GM12872 (cell line): ENCODE results near the gene RANGRF.

Experiments
- CTCF ChIP-seq: IDR thresholded peaks from 3 replicates; pipeline ENCODE4 v1.5.1; 2011; ENCODE audit warnings: low read depth, mild to moderate bottlenecking, low read length, moderate library complexity; ENCODE audit not compliant: insufficient read depth

Gene RANGRF

GRCh38 chr17:8282345-8282744 lies 6.1 kb upstream of the RANGRF start:
- TF ChIP-seq CTCF = no peak

GRCh38 chr17:8283356-8283755 lies 5.1 kb upstream of the RANGRF start:
- no peak for TF ChIP-seq CTCF

GRCh38 chr17:8284126-8284525 lies 4.3 kb upstream of the RANGRF start:
- TF ChIP-seq CTCF = no peak

- no peak for TF ChIP-seq CTCF
Measured at GRCh38 chr17:8285270-8286181, 2.9 kb upstream of the RANGRF start.

- no peak for TF ChIP-seq CTCF
Measured at GRCh38 chr17:8287651-8288335, 677 bp upstream of the RANGRF start.

- no peak for TF ChIP-seq CTCF
Measured at GRCh38 chr17:8289103-8289397, 580 bp downstream of the RANGRF start.

GRCh38 chr17:8290043-8290442 lies 1.6 kb downstream of the RANGRF start:
- no peak for TF ChIP-seq CTCF
